Astrocyte of the cerebellum (primary cell): ENCODE data around the gene COL1A2.

Source experiments
- DNase-seq: peaks from one replicate; pipeline ENCODE4 v3.0.0-alpha.2; 2011; ENCODE audit warnings: low read depth
- H3K4me3 ChIP-seq: 2 replicates; pipeline ENCODE4 v1.5.1; 2011; ENCODE audit warnings: mild to moderate bottlenecking, low read depth, low read length, moderate library complexity
- CTCF ChIP-seq: IDR thresholded peaks from 2 replicates; pipeline ENCODE4 v1.5.1; 2012; ENCODE audit warnings: low read length, low read depth, moderate library complexity, mild to moderate bottlenecking; ENCODE audit errors: missing control alignments
- in situ Hi-C: cut with HindIII; loops from 2 replicates; pipeline ENCODE4 v1.10.0; 2017; ENCODE audit warnings: low sequenced_read_pairs

The COL1A2 gene

GRCh38 chr7:94378356-94378755 lies 16.3 kb upstream of the COL1A2 start:
- TF ChIP-seq CTCF: no peak
- no peak overlapping the region for H3K4me3 ChIP-seq
- DNase-seq: no peak
- in situ Hi-C loops: no loop called here

GRCh38 chr7:94380264-94380663 lies 14.4 kb upstream of the COL1A2 start:
- TF ChIP-seq CTCF: no peak
- DNase-seq: no peak
- H3K4me3 ChIP-seq: no peak overlapping the region
- in situ Hi-C loops: no loop called here

GRCh38 chr7:94382132-94382531 lies 12.6 kb upstream of the COL1A2 start:
- no peak for DNase-seq

GRCh38 chr7:94382746-94383145 lies 11.9 kb upstream of the COL1A2 start:
- DNase-seq: no peak
- H3K4me3 ChIP-seq: no peak overlapping the region
- in situ Hi-C loops: no loop called here

More at GRCh38 chr7:94382132-94382531, 12.6 kb upstream of the COL1A2 start:
- in situ Hi-C loops: no loop called here
- H3K4me3 ChIP-seq: no peak overlapping the region
- no peak for TF ChIP-seq CTCF

GRCh38 chr7:94384315-94384714 lies 10.4 kb upstream of the COL1A2 start:
- H3K4me3 ChIP-seq: no peak overlapping the region
- no peak for TF ChIP-seq CTCF
- no peak for DNase-seq
- in situ Hi-C loops: no loop called here

More at GRCh38 chr7:94382746-94383145, 11.9 kb upstream of the COL1A2 start:
- no peak for TF ChIP-seq CTCF

- TF ChIP-seq CTCF: no peak
- in situ Hi-C loops: no loop called here
- DNase-seq: no peak
- no peak overlapping the region for H3K4me3 ChIP-seq
Observed at GRCh38 chr7:94386416-94386815, 8.3 kb upstream of the COL1A2 start.

- DNase-seq: no peak
- TF ChIP-seq CTCF: no peak
- in situ Hi-C loops: no loop called here
- no peak overlapping the region for H3K4me3 ChIP-seq
Observed at GRCh38 chr7:94388540-94388939, 6.2 kb upstream of the COL1A2 start.
